Right ventricle myocardium superior (tissue), 1 donor: Measurements from ENCODE around the gene UBE2E2. TPM values are rescaled to one million over a fixed set of nuclear protein-coding genes. Genes with fewer than 3 reads are reported as not detected.

Source experiments
- ATAC-seq: fragments of 200-7000 bp; cut with Tn5 transposase; one replicate; pipeline ENCODE4 v1.9.1; 2020; ENCODE audit warnings: mild to moderate bottlenecking; ENCODE audit not compliant: poor library complexity
- DNase-seq: peaks from one replicate; pipeline ENCODE4 v3.0.0-alpha.2; 2020
- intact Hi-C: fragments of 100-400 bp; cut with DNase I; formaldehyde crosslinking; loops from one replicate; pipeline ENCODE4 v1.11.2; 2022
- total RNA-seq: library from RNA; stranded (reverse); fragmentation: NEBNext Ultra II Directional; extraction: Animal tissue kit (Norgen Biotek cat#: 25700); gene quantifications from one replicate; pipeline ENCODE4 v1.2.1, GENCODE V29; 2021
- donor health status: DM: no; HTN: yes; CAD: no; lungs with severe emphysema.

The UBE2E2 gene
- total RNA-seq, 1 donor from 2014 or later: 37.4 TPM

DNA sequence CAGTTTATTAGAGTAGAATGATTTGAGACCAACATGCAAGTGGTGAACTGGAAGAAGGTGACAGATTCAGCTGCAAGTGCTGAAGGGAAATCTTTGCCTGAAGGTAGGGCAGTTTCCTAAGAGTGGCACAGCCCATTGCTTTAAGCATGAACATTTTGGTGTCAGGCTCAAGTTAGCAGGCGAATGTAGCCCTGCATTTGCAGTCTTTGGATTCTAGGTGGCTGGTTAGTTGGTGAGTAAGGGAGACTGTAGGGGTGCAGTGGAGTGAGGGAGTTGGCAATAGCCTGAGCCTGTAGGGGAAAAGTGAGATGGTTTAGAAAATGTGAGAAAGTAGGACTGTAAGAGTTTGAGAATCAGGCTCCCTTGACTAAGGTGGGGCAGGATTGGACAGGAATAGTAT is 29.7 kb downstream of the UBE2E2 start:
- intact Hi-C loops: no loop called here
- DNase-seq: no peak
- no peak for ATAC-seq

DNA sequence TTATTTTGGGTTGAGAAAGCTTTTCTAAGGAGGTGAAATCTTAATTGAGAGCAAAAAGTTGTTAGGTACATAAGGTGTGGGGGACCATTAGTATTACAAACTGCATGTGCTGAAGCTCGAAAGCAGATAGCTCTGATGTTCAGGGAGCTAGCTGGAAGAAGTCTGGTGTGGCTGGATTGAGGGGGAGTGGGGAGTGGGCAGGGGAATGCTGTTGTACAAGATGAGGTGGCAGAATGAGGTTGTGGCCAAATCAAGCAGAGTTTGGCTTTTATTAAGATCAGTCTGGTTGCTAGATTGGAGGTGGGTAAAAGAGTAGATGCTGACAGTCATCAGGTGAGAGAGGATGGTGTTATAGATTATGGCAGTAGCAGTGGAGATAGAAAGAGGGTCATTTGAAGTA is 32.1 kb downstream of the UBE2E2 start:
- ATAC-seq (no peak), DNase-seq (no peak)
- intact Hi-C loops: no loop called here

DNA sequence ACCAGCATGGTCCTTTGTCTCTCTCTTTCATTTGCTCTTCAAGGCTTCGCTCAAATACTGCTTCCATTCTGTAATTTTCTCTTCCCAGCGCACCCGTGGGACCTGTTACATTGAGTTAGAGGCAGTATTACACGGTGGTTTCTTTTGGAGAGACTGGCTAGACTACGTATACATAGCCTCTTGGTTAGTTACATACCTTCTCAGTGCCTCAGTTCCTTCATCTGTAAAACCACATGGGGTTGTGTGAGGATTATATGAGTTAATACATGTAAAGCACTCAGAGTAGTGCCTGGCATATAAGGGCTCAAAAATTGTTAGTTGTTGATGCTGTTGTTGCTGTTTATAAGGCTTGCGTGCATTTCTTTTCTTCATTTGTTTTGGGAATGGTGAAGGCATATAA is 33.8 kb downstream of the UBE2E2 start:
- DNase-seq (no peak), ATAC-seq (no peak)
- intact Hi-C loops: no loop called here

DNA sequence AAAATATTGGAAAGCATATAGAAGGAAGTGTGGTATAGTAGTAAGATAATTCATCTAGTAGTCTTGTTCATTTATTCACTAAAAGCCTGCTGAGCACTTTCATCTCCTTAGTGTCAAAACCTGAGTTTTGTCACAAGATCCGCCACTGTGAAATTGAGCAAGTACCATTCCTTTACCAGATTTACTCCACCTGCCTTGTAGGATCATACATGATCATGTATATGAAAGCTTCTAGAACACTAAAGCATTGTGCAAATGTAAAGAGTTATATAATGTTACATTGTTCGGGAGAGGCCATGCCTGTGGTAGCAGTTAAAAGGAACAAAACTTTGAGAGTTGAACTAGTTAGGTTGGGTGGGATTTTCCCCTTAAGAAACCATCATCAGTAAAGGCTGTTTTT is 35.0 kb downstream of the UBE2E2 start:
- ATAC-seq: no peak
- intact Hi-C loops: no loop called here
- no peak for DNase-seq

DNA sequence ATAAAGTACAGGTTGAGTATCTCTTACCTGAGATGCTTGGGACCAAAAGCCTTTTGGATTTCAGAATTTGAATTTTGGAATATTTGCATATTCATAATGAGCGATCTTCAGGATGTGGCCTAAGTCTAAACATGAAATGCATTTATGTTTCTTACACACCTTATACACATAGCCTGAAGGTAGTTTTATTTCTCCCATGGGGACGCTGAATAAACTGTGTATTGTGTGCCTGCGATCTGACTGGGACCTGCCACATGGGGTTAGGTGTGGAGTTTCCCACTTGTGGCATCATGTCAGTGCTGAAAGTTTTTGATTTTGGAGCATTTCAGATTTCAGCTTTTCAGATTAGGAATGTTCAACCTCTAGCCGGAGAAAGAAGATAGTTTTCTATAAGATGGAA is 35.5 kb downstream of the UBE2E2 start:
- intact Hi-C loops: no loop called here
- DNase-seq (no peak), ATAC-seq (no peak)

- DNase-seq: no peak
- intact Hi-C loops: no loop called here
- ATAC-seq: peak; percentile 38
Observed at GRCh38 chr3:23239211-23240068, 36.3 kb downstream of the UBE2E2 start.

DNA sequence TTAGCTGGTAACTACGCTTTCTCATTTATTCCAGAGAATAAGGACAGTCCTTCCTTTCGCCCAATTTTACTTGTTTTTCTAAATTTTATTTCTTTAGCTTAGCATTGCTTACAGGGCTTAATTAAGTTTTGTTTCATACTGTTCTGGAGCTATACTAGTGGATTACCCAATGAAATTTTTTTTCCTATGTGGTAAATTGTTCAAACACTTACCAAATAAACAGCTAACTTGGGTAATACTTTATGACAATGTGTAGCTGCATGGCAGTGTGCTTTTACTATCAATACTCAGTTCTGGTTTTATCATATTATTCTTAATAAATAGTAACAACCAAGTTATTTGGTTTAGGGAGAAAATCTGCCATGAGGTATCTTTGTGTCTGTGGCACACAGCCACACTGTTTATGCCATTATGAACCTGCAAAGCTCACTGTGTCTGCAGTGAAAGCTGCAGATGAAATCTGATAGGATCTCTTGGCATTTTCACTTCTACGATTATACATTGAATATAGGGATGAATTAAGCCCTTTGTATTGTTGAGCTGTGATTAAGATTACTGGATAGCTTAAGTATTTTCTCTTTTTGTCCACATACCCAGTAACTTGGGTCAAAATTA is 37.2 kb downstream of the UBE2E2 start:
- no peak for DNase-seq
- no peak for ATAC-seq
- intact Hi-C loops: no loop called here

GRCh38 chr3:23241256-23241655 is 38.1 kb downstream of the UBE2E2 start:
- intact Hi-C loops: no loop called here
- ATAC-seq: no peak
- no peak for DNase-seq

GRCh38 chr3:23242106-23242505 is 39.0 kb downstream of the UBE2E2 start:
- DNase-seq: no peak
- intact Hi-C loops: no loop called here
- no peak for ATAC-seq

DNA sequence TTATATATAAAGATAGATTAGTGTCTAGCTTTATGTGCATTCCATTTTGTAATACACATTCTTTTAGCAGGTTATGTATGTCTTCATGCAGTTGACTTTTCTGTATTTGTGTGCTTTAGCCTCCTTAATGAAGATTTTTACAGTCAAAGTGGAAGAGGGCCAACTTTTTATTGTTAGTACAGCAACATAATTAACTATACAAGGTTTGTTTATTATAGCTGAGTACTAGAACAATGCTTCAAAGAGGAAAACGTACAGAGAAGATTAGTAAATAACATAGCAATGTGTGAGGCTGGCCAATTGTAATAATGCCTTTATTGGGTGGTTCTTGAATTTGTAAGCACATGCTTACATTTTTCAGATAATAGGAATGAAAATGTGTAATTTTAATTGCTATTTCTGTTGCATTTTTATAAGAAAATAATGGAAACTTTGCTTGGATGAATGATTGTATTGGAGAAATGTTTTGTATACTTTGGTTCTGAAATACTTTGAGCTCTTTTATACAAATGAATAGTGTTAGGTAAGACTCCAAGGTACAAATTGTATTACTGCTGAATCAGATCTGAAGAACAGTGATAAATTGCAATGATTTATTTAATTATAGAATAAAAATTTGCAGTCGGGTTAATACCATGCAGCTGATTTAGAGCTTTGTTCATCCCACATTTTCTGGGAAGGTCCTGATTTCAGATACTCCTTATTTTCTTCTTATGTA is 41.4 kb downstream of the UBE2E2 start:
- DNase-seq (no peak), ATAC-seq (no peak)
- intact Hi-C loops: no loop called here

DNA sequence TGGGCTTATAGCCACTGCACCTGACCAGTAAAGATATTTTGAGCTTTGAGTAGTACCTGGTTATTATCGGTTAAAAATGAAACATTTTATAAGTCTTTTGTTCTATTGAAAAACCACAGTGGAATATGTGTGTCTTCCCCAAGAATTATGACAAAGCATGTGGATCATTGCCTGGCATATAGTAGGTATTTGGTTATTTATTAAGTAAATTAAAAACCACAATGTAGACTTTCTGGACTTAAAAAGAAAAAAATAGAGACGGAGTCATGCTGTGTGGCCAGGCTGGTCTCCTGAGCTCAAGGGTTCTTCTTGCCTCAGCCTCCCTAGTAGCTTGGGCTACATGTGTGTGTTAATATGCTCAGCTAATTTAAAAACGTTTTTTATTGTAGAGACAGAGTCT is 43.5 kb downstream of the UBE2E2 start:
- DNase-seq: no peak
- no peak for ATAC-seq
- intact Hi-C loops: no loop called here

GRCh38 chr3:23248594-23249131 is 45.5 kb downstream of the UBE2E2 start:
- ATAC-seq: no peak
- intact Hi-C loops: no loop called here
- no peak for DNase-seq

DNA sequence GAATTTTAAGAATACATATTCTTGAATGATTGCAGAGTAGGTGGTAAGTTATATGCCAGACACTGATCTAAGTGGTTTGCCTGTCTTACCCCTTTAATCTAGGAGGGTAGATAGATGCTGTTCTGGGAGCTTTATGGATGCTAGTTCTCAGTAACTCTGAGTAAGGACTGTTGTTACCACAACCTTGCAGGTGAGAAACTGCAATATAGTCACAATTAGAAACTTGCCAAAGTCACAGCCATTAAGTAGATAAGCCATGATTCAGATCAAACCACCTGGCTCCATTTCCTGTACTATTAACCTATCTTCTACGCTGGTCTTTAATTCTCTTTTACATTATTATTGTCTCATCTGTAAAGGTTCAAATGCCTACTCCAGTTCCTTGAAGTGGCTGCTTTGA is 46.8 kb downstream of the UBE2E2 start:
- intact Hi-C loops: no loop called here

DNA sequence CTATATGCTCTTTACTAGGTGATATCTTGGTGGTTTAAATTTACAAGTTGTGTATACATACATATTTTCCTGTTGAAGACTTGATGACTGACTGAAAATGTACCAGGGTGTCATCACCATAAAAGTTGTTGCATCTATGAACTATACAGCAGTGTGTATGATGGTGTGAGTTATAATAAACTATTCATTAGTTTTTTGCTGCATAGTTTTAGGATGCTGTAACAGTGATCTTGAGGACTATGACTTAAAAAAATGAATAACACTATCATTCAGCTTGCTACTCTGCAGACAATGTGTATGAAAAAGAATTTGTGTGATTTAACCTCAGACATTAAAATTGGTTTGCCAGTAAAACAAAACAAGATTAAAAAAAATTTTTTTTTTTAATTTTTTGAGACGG is 49.0 kb downstream of the UBE2E2 start:
- no peak for ATAC-seq
- intact Hi-C loops: no loop called here
- no peak for DNase-seq

More for the DNA sequence above, 46.8 kb downstream of the UBE2E2 start:
- DNase-seq (no peak), ATAC-seq (no peak)

- DNase-seq (no peak), ATAC-seq (no peak)
- intact Hi-C loops: no loop called here
Observed at GRCh38 chr3:23253214-23253613, 50.1 kb downstream of the UBE2E2 start.

DNA sequence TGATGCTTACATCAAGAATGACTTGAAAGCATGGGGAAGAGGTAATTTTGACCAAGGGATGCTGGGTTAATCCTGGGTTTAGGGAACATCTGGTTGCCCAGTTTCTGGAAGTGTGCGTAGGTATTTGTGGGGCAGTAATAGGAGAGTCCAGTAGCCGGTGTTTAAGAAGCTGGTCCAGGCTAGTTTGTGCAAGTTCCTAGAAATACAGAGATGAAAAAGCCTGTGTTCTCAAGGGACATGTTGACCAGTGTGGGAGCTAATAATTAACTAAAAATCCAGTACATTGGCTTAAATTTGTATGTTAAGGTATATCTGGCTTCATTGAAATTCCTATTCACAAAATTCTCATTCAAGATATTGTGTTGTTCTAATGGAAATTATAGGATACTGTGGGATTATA is 51.2 kb downstream of the UBE2E2 start:
- intact Hi-C loops: no loop called here
- ATAC-seq (no peak), DNase-seq (no peak)

- intact Hi-C loops: no loop called here
- ATAC-seq (no peak), DNase-seq (no peak)
Observed at GRCh38 chr3:23254835-23255234, 51.7 kb downstream of the UBE2E2 start.

DNA sequence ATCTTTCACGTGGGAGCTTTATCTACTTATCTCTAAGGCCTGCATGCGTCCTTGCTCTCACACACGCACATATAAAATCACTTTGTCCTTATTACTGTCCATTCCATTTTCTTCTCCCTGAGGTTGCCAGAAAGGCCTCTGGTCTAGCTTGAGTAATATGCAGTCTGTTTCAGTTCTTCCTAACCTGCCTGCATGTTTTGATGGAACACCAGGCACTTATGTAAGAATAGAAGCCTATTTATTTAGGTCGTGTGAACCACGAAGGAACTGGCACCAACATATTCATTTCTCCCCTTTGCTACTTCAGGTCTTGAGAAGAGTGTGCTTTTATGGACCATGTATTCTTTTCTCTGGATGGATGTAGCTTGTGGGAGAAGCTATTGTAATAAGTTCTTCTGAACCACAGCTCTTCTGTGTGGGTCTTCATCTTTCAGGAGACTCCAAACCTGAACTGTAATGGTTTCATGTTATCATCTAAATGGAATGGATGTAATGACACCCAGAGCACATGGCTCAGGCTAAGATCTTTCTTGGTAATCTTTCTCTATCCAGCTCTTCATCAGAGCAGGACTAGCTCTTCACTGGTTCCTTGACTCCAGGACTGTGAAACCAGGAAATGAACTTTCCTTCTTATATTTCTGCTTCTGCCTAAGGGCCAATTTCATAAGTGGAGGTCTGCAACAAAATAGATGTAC is 53.8 kb downstream of the UBE2E2 start:
- DNase-seq: no peak
- peak; percentile 29 for ATAC-seq
- intact Hi-C loops: no loop called here

- ATAC-seq (no peak), DNase-seq (no peak)
- intact Hi-C loops: no loop called here
Observed at GRCh38 chr3:23258110-23258509, 55.0 kb downstream of the UBE2E2 start.
